NCI-H510A (cell line): ENCODE data around the gene SLC30A10.
"Not testable (repeated sequence)": the region's sequence is repeated elsewhere in the genome, so short reads cannot be mapped to it uniquely, and the experiment has no call there.

Experiments used
- DNase-seq: peaks from one replicate; lab custom pipeline; 2025; lab: John Stamatoyannopoulos, UW

Gene SLC30A10

GRCh38 chr1:219927956-219928790 is at the start of gene SLC30A10:
SLC30A10 (minus strand) TSS chr1:219928557; CDS start chr1:219928440, 117 bp downstream.
- peak; percentile 5 for DNase-seq

GRCh38 chr1:219973213-219973612 is 44.9 kb upstream of the SLC30A10 start:
- DNase-seq, result no peak

GRCh38 chr1:219967361-219967760 is 39.0 kb upstream of the SLC30A10 start:
- DNase-seq, result no peak

GRCh38 chr1:219966071-219966349 is 37.7 kb upstream of the SLC30A10 start:
- DNase-seq, result no peak

- no peak for DNase-seq
Observed at GRCh38 chr1:219965285-219966070, 37.1 kb upstream of the SLC30A10 start.

GRCh38 chr1:219963432-219963831 is 35.1 kb upstream of the SLC30A10 start:
- DNase-seq, result peak; percentile 2

GRCh38 chr1:219961684-219962083 is 33.3 kb upstream of the SLC30A10 start:
- DNase-seq, result no peak

GRCh38 chr1:219959540-219960203 is 31.3 kb upstream of the SLC30A10 start:
- DNase-seq, result no peak

GRCh38 chr1:219958875-219959417 is 30.6 kb upstream of the SLC30A10 start:
- peak; percentile 11 for DNase-seq

GRCh38 chr1:219954736-219955421 is 26.5 kb upstream of the SLC30A10 start:
- DNase-seq, result no peak

GRCh38 chr1:219954052-219954451 is 25.7 kb upstream of the SLC30A10 start:
- DNase-seq, result no peak

GRCh38 chr1:219952361-219952760 is 24.0 kb upstream of the SLC30A10 start:
- DNase-seq, result no peak

- DNase-seq, result not testable (repeated sequence)
Observed at GRCh38 chr1:219949227-219949626, 20.9 kb upstream of the SLC30A10 start.

- DNase-seq, result not testable (repeated sequence)
Observed at GRCh38 chr1:219948766-219949165, 20.4 kb upstream of the SLC30A10 start.

- DNase-seq, result no peak
Observed at GRCh38 chr1:219945795-219946194, 17.4 kb upstream of the SLC30A10 start.

- DNase-seq, result no peak
Observed at GRCh38 chr1:219941179-219942118, 13.1 kb upstream of the SLC30A10 start.

GRCh38 chr1:219940707-219941106 is 12.3 kb upstream of the SLC30A10 start:
- DNase-seq, result no peak

GRCh38 chr1:219938706-219939105 is 10.3 kb upstream of the SLC30A10 start:
- no peak for DNase-seq

- not testable (repeated sequence) for DNase-seq
Observed at GRCh38 chr1:219933763-219934162, 5.4 kb upstream of the SLC30A10 start.

GRCh38 chr1:219931033-219931432 is 2.7 kb upstream of the SLC30A10 start:
- DNase-seq, result no peak

GRCh38 chr1:219928791-219929118 is 398 bp upstream of the SLC30A10 start:
- no peak for DNase-seq
